Measurements from ENCODE around the gene TLR7. TPM values are rescaled to one million over a fixed set of nuclear protein-coding genes. Genes with fewer than 3 reads are reported as not detected.

TLR7 gene
- total RNA-seq, 1 experiment from 2014 or later = not detected

- Histone ChIP-seq H2AK5ac (ENCODE audit: insufficient read length, low read length) (no peak overlapping the region), H3K79me1 (ENCODE audit: insufficient read depth, low read depth, low read length, poor library complexity, severe bottlenecking) (no peaks in the 10 kb centered on the region), H4K91ac (ENCODE audit: insufficient read length, low read depth, low read length) (no peak overlapping the region), H2BK12ac (ENCODE audit: insufficient read length, low read depth, low read length) (no peak overlapping the region), H2BK15ac (ENCODE audit: low read depth, low read length) (no peak overlapping the region), H4K5ac (ENCODE audit: insufficient read length, low read depth, low read length) (no peak overlapping the region), H3K9ac (ENCODE audit: extremely low read depth, insufficient read length, low read length) (no peak overlapping the region), H3K79me2 (ENCODE audit: insufficient read depth, low read length) (no peaks in the 10 kb centered on the region), H3K27me3 (ENCODE audit: insufficient read depth, low read length) (no peaks in the 10 kb centered on the region), H3K18ac (ENCODE audit: insufficient read length, low read depth, low read length) (no peak overlapping the region), H3K4ac (ENCODE audit: low read depth, low read length) (no peak overlapping the region), H3K4me1 (ENCODE audit: insufficient read depth, low read length) (no peaks in the 10 kb centered on the region), H3K23ac (ENCODE audit: insufficient read length, low read depth, low read length) (no peak overlapping the region), H2BK120ac (ENCODE audit: low read depth, low read length, poor library complexity, severe bottlenecking) (no peak overlapping the region), H3K56ac (ENCODE audit: insufficient read length, low read depth, low read length) (no peak overlapping the region), H4K20me1 (ENCODE audit: control insufficient read depth, insufficient read depth, insufficient read length) (no peaks in the 10 kb centered on the region), H2AFZ (ENCODE audit: low read length) (no peak overlapping the region), H2BK20ac (ENCODE audit: low read depth, low read length, poor library complexity, severe bottlenecking) (no peak overlapping the region), H3K9me3 (ENCODE audit: control insufficient read depth, low read depth, low read length) (no peaks in the 10 kb centered on the region), H3K27ac (ENCODE audit: insufficient read length, low read depth, low read length) (no peak overlapping the region), H3K23me2 (ENCODE audit: insufficient read length, low read depth, low read length, poor library complexity, severe bottlenecking) (no peaks in the 10 kb centered on the region), H4K8ac (replicated peaks; ENCODE audit: insufficient read length, low read depth, low read length) (no peak overlapping the region), H3K4me2 (ENCODE audit: insufficient read depth, insufficient read length, low read length) (no peak overlapping the region), H3T11ph (ENCODE audit: low read length) (no peak overlapping the region), H3K14ac (ENCODE audit: insufficient read depth, low read length) (no peak overlapping the region), H2BK5ac (ENCODE audit: insufficient read length, low read length) (no peak overlapping the region)
- Mint-ChIP-seq H3K9me3 (peaks cover 69 to 71% of the 10 kb centered on the region in 2 experiments), H3K27ac (no peak overlapping the region), H3K27me3 (ENCODE audit: low read depth) (peaks cover 3% of the 10 kb centered on the region; the same call in 1 of the 2 replicates), H3K4me3 (no peak overlapping the region), H3K36me3 (ENCODE audit: insufficient read depth in 1 of 3, low read depth in 3 of 3) (peaks cover 1 to 4% (median 4%) of the 10 kb centered on the region in 3 experiments; a peak in 4 of 7 replicates), H3K4me1 (0 out of 4 replicates have a peak, but pooled peaks cover 0 to 2% of the 10 kb centered on the region in 2 experiments)
- DNase-seq = no peak
- TF ChIP-seq CTCF (conservative IDR thresholded peaks at IDR 0.05) = no peak
- WGBS (ENCODE audit: extremely low coverage, insufficient read length, low lambda C conversion rate) = no CpG with 5 or more reads among the region's 8 CpGs
Measured at GRCh38 chrX:12920990-12921389, 54.1 kb downstream of the TLR7 start.
